Activated B cell treated with CpG ODN at 0.5 μM for 24 hours (primary cell): ENCODE data around the gene KLHDC8A. TPM values are rescaled to one million over a fixed set of nuclear protein-coding genes. Genes with fewer than 3 reads are reported as not detected.
A peak's percentile ranks its signal among the peaks of the same experiment; 100 is the strongest.

Source experiments
- ATAC-seq: fragments of 200-7000 bp; cut with Tn5 transposase; one replicate; pipeline ENCODE4 v1.10.0; 2021; ENCODE audit warnings: low read depth, mild to moderate bottlenecking, moderate library complexity
- CTCF ChIA-PET: fragments of 350-600 bp; sonication (Branson Sonifier 250); formaldehyde crosslinking; loops from one replicate; lab custom pipeline; 2021; ENCODE audit warnings: antibody characterized with exemption; lab: Charles Lee
- POLR2A ChIA-PET: fragments of 350-600 bp; sonication (Branson Sonifier 250); formaldehyde crosslinking; loops from one replicate; lab custom pipeline; 2021; ENCODE audit warnings: antibody characterized with exemption; lab: Charles Lee
- DNase-seq: peaks from one replicate; pipeline ENCODE4 v3.0.0; 2022
- H3K27ac Mint-ChIP-seq: one replicate; pipeline ENCODE4 v1.8.0; 2020; ENCODE audit warnings: mixed read lengths
- H3K27me3 Mint-ChIP-seq: one replicate; pipeline ENCODE4 v1.8.0; 2021; ENCODE audit warnings: mixed read lengths
- H3K36me3 Mint-ChIP-seq: one replicate; pipeline ENCODE4 v1.8.0; 2021; ENCODE audit warnings: low read depth, mixed read lengths
- H3K4me1 Mint-ChIP-seq: one replicate; pipeline ENCODE4 v1.8.0; 2021; ENCODE audit warnings: mixed read lengths
- H3K4me3 Mint-ChIP-seq: one replicate; pipeline ENCODE4 v1.8.0; 2020; ENCODE audit warnings: mild to moderate bottlenecking, mixed read lengths
- H3K9me3 Mint-ChIP-seq: one replicate; pipeline ENCODE4 v1.8.0; 2020; ENCODE audit warnings: mixed read lengths
- CTCF ChIP-seq: fragments of 200-600 bp; IDR thresholded peaks from one replicate; pipeline ENCODE4 v1.8.0; 2022; ENCODE audit warnings: antibody characterized with exemption, mild to moderate bottlenecking
- intact Hi-C: fragments of 100-400 bp; cut with micrococcal nuclease; formaldehyde crosslinking; loops from one replicate; pipeline ENCODE4 v1.15.1; 2024
- total RNA-seq: library from RNA; stranded (reverse); gene quantifications from 2 replicates; pipeline ENCODE4 v1.2.3, GENCODE V29; 2022

KLHDC8A gene
- total RNA-seq, 1 donor from 2014 or later, result 0.07 TPM

GRCh38 chr1:205321959-205322283, 34.8 kb downstream of the KLHDC8A start:
- ATAC-seq (no peak), DNase-seq (no peak)
- Mint-ChIP-seq H3K36me3 (peaks cover 34% of the 10 kb centered on the region), H3K27me3 (peaks cover 2% of the 10 kb centered on the region), H3K27ac (peak overlapping the region; percentile 56), H3K4me3 (peak overlapping the region; percentile 97), H3K9me3 (no peaks in the 10 kb centered on the region), H3K4me1 (peaks cover 72% of the 10 kb centered on the region)
- no peak for TF ChIP-seq CTCF
- intact Hi-C loops, result loop anchor here (1.0 to 5.0 kb wide), 5 partner anchors 9 to 95 kb away; partner anchors contain the start of gene TMCC2
- ChIA-PET POLR2A (interaction anchor here (0.5 to 24.9 kb wide), 8 partner anchors 7 to 869 kb away, joined by 3 to 1622 read pairs (median 4); partner anchors contain the start of gene RAB29), CTCF (interaction anchor here (1.2 to 10.2 kb wide), 6 partner anchors 8 to 48 kb away, joined by 3 to 585 read pairs (median 7); no protein-coding TSS in a partner anchor)

DNA sequence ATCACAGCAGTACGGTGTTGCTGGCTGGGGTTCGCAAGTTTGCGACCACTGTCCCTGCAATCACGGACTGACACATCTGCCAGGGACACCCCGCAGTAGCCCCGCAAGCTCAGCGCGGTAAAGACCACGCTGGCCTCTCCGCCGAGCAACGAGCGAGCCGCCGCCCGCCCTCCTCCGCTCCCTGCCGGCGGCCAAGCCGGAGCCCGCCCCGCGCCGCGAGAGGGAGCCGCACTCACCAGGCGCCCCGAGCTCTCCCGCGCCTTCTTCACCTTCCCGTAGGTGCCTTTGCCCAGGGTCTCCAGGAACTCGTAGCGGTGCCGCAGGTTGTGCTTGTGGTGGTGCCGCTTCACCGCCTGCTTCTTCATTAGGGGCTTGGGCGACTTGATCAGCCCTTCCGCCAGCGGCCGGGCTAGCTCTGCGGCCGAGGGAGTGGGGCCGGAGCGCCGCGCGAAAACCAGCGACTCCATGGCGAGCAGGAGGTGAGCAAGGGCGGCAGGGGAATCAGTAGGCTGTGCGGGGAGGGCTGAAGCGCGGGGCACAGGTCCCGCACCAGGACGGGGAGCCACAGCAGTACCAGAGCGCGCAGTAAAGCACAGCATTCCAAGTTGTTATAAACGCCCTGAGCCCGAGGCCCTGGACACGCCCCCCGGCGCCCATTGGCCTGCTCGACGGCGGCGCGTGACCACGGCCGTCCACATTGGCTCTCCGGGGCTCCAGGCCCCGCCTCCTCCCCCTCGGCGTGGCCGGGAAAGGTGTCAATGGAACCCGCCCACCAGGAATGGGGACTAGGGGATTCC, 35.4 kb downstream of the KLHDC8A start, which contains the start of gene NUAK2:
NUAK2 (minus strand) TSS at position 584 of the 797 bp plus-strand sequence; CDS start at position 467, 117 bp downstream.
- POLR2A ChIA-PET, result interaction anchor here (0.5 to 24.9 kb wide), 9 partner anchors 7 to 868 kb away, joined by 3 to 1622 read pairs (median 3); partner anchors contain the start of gene RAB29
- DNase-seq, result peak; percentile 83
- no peak for TF ChIP-seq CTCF

DNA sequence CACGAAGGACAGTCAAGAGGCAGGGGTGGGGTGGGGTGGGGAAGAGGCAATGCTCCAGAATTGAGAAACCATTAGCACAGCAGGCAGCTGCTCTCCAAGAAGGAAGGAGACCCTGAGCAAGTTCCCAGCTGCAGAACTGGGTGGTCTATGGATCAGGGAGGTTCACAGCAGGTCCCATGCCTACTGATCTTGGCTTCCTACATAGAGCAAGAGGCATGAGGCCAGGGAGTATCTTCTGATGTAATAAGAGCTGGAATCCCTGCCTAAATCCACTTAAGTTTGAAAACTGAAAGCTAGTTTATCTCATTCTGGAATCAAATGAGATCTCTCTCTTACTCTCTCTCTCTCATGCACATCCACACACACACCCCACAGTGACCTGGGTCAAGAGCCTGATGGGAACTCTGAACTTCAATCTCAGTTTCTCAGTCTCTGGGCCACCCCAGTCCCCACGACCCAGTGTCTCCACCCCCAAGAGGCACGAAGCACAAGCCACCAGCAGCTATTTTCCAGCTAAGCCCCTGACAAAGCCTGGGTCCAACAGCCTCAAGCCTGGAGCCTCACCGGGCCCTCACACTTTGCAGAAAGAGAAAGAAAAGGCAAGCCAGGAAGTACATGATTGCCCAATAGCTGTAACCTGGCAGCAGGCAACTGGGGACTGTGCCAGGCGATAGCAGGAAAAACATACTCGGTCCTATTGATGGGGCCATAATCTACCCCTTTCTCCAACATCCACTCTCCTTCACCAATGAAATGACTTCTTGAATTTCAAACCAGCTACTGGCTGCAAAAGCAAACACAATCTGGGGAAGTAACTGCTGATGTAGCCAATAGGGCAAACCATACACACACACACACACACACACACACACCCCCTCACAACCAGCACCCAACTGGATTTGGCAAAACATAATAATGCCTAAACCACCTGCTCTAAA, 37.4 kb downstream of the KLHDC8A start:
- ATAC-seq, result no peak
- Mint-ChIP-seq H3K36me3 (peaks cover 40% of the 10 kb centered on the region), H3K27ac (peak overlapping the region; percentile 98), H3K9me3 (no peaks in the 10 kb centered on the region), H3K4me3 (peak overlapping the region; percentile 97), H3K27me3 (no peaks in the 10 kb centered on the region), H3K4me1 (peaks cover 83% of the 10 kb centered on the region)
- intact Hi-C loops, result loop anchor here (2.0 to 10.0 kb wide), 6 partner anchors 35 to 1605 kb away; partner anchors contain the start of genes FCMR, MDM4, RBBP5 and RHEX
- DNase-seq, result no peak
- ChIA-PET CTCF (interaction anchor here (0.8 to 11.2 kb wide), 4 partner anchors 17 to 166 kb away, joined by 3 to 139 read pairs (median 37); no protein-coding TSS in a partner anchor), POLR2A (interaction anchor here (0.6 to 24.9 kb wide), 5 partner anchors 8 to 760 kb away, joined by 3 to 1622 read pairs (median 3); no protein-coding TSS in a partner anchor)
- no peak for TF ChIP-seq CTCF

More for the DNA sequence above, 35.4 kb downstream of the KLHDC8A start, which contains the start of gene NUAK2:
- H3K27ac Mint-ChIP-seq, result peak within 1 kb of the TSS; percentile 98
- peaks cover 78% of the 10 kb centered on the region for H3K4me1 Mint-ChIP-seq
- peaks cover 2% of the 10 kb centered on the region for H3K27me3 Mint-ChIP-seq
- H3K36me3 Mint-ChIP-seq, result peaks cover 38% of the 10 kb centered on the region
- CTCF ChIA-PET, result interaction anchor here (0.6 to 10.2 kb wide), 10 partner anchors 8 to 164 kb away, joined by 3 to 585 read pairs (median 4); no protein-coding TSS in a partner anchor
- intact Hi-C loops, result loop anchor here (1.0 to 5.0 kb wide), 5 partner anchors 8 to 94 kb away; partner anchors contain the start of gene TMCC2
- H3K9me3 Mint-ChIP-seq, result no peaks in the 10 kb centered on the region
- H3K4me3 Mint-ChIP-seq, result peak within 1 kb of the TSS; percentile 97
- ATAC-seq, result peak; percentile 86

- H3K27ac Mint-ChIP-seq, result peak overlapping the region; percentile 98
- no peak for TF ChIP-seq CTCF
- ChIA-PET CTCF (interaction anchor here (1.0 to 11.2 kb wide), 3 partner anchors 15 to 43 kb away, joined by 3 to 139 read pairs (median 70); no protein-coding TSS in a partner anchor), POLR2A (interaction anchor here (1.2 to 24.9 kb wide), 2 partner anchors 8 to 31 kb away, joined by 7 to 1622 read pairs; no protein-coding TSS in a partner anchor)
- peaks cover 45% of the 10 kb centered on the region for H3K36me3 Mint-ChIP-seq
- H3K9me3 Mint-ChIP-seq, result no peaks in the 10 kb centered on the region
- H3K4me1 Mint-ChIP-seq, result peaks cover 83% of the 10 kb centered on the region
- intact Hi-C loops, result loop anchor here (10.0 kb wide), 4 partner anchors 194 to 1606 kb away; partner anchors contain the start of genes FCMR, MDM4, RBBP5 and RHEX
- H3K27me3 Mint-ChIP-seq, result no peaks in the 10 kb centered on the region
- DNase-seq (no peak), ATAC-seq (no peak)
- peak overlapping the region; percentile 97 for H3K4me3 Mint-ChIP-seq
These were observed 38.3 kb downstream of the KLHDC8A start for GRCh38 chr1:205318231-205318991.
